Dendritic cell treated with granulocyte-macrophage colony-stimulating factor and Interleukin-4, amounts not matched to agents 40 ng/mL and 50 ng/mL, for 4 days (primary cell): ENCODE measurements around the gene TPRN.
"Not testable (repeated sequence)": the region's sequence is repeated elsewhere in the genome, so short reads cannot be mapped to it uniquely, and the experiment has no call there.

Source experiments
- H3K27ac Mint-ChIP-seq: one replicate; pipeline ENCODE4 v1.8.0; 2022; ENCODE audit warnings: mild to moderate bottlenecking, mixed read lengths
- H3K27me3 Mint-ChIP-seq: one replicate; pipeline ENCODE4 v1.8.0; 2022; ENCODE audit warnings: mild to moderate bottlenecking, mixed read lengths
- H3K36me3 Mint-ChIP-seq: one replicate; pipeline ENCODE4 v1.8.0; 2022; ENCODE audit warnings: low read depth, mixed read lengths
- H3K4me1 Mint-ChIP-seq: one replicate; pipeline ENCODE4 v1.8.0; 2022; ENCODE audit warnings: low read depth, mixed read lengths
- H3K4me3 Mint-ChIP-seq: one replicate; pipeline ENCODE4 v1.8.0; 2022; ENCODE audit warnings: mild to moderate bottlenecking, moderate library complexity, mixed read lengths
- H3K9me3 Mint-ChIP-seq: one replicate; pipeline ENCODE4 v1.8.0; 2022; ENCODE audit warnings: mixed read lengths
- intact Hi-C: fragments of 100-400 bp; cut with micrococcal nuclease; formaldehyde crosslinking; loops from one replicate; pipeline ENCODE4 v1.15.0; 2022

The TPRN gene

GRCh38 chr9:137240841-137241489, 40.4 kb upstream of the TPRN start, which contains the start of gene TUBB4B:
TSS of gene TUBB4B (plus strand) at chr9:137241287. CDS start at chr9:137241361, 74 bp downstream.
- Mint-ChIP-seq H3K27me3 (peaks cover 3% of the 10 kb centered on the region), H3K27ac (peak within 1 kb of the TSS; percentile 90), H3K36me3 (peaks cover 39% of the 10 kb centered on the region), H3K9me3 (no peaks in the 10 kb centered on the region), H3K4me1 (peaks cover 56% of the 10 kb centered on the region), H3K4me3 (peak within 1 kb of the TSS; percentile 86)
- intact Hi-C loops, result loop anchor here (1.0 kb wide), 1 partner anchor 14 kb away; the partner anchor contains the start of gene NELFB

GRCh38 chr9:137240318-137240840, 39.8 kb upstream of the TPRN start:
- Mint-ChIP-seq H3K9me3 (no peaks in the 10 kb centered on the region), H3K36me3 (peaks cover 39% of the 10 kb centered on the region), H3K4me3 (peak overlapping the region; percentile 78), H3K4me1 (peaks cover 57% of the 10 kb centered on the region), H3K27me3 (peaks cover 7% of the 10 kb centered on the region), H3K27ac (peak overlapping the region; percentile 90)
- intact Hi-C loops, result no loop called here

GRCh38 chr9:137239541-137240200, 39.1 kb upstream of the TPRN start:
- peaks cover 57% of the 10 kb centered on the region for H3K4me1 Mint-ChIP-seq
- peaks cover 14% of the 10 kb centered on the region for H3K27me3 Mint-ChIP-seq
- H3K27ac Mint-ChIP-seq, result peak overlapping the region; percentile 90
- peaks cover 39% of the 10 kb centered on the region for H3K36me3 Mint-ChIP-seq
- H3K9me3 Mint-ChIP-seq, intact Hi-C loops: not testable (repeated sequence)
- H3K4me3 Mint-ChIP-seq, result peak overlapping the region; percentile 78

DNA sequence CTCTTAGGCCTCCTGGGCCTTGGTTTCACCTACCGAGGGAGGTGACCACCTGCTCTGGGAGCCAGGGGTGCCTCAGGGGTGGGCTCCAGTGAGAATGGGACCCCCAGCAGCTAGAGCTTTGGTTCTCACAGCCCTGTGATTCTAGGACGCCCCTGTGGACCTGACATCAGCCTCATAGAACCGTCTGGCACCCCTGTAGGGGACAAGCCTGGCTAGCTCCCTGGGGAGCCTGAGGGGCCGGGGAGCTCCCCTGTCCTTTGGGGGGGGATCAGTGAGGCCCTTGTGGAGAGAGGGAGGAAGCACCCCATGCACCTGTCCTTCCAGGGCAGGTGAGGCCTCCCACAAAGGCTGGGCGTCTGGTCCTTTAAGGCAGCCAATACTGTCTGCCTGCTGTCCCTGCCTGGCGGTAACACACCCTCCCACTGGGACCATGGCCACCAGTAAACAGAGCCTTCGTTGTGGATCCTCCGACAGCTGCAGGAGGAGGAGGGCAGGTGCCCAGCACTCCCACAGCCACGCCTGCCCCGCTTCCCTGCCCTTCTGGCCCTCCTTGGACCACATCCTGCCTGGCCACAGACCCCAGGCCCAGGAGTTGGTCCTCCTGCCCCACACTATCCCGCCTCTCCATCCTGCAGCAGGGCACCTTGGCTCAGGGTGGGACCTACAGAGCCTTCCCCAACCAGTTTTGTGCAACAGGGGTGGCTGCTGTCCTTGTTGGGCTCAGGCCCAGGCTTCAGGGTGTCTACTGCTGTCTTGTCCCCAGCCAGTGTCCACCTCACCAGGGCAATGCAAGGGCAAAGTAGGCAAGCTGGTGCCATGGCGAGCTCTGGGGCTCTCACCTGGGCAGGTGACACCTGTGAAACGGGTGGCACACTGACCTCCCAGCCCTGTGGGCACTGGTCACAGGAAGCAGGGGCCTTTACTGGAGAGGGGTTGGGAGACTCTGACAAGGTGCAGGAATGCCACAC, 37.5 kb upstream of the TPRN start:
- Mint-ChIP-seq H3K4me1 (peaks cover 42% of the 10 kb centered on the region), H3K27me3 (peaks cover 20% of the 10 kb centered on the region), H3K4me3 (no peak overlapping the region), H3K27ac (no peak overlapping the region), H3K36me3 (peaks cover 27% of the 10 kb centered on the region), H3K9me3 (no peaks in the 10 kb centered on the region)
- intact Hi-C loops, result no loop called here

DNA sequence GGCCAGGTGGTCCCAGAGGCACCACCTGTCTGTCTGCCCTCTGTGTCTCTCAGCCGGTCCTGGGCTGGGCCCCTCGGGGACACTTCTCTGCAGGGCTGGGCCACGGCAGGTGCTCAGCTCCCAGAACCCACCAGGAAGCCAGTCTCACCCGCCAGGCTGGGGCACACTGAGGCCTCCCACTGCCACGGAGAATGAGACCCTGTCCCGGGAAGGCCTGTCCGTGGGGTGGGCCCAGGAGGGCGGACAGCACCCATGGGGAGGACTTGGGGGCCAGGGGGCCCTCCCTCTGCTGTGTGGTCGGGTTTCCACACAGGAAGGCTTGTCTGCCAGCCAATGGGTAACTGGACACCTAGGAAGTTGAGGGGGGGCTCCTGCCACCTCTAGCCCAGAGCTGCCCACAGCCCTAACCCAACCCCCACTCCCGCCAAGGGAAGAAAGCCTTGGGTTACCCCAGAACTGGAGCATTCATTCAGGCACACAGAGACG, 36.4 kb upstream of the TPRN start:
- peaks cover 28% of the 10 kb centered on the region for H3K27me3 Mint-ChIP-seq
- H3K4me1 Mint-ChIP-seq, result peaks cover 32% of the 10 kb centered on the region
- intact Hi-C loops, result no loop called here
- H3K27ac Mint-ChIP-seq, result no peak overlapping the region
- H3K36me3 Mint-ChIP-seq, result peaks cover 16% of the 10 kb centered on the region
- H3K4me3 Mint-ChIP-seq, result no peak overlapping the region
- no peaks in the 10 kb centered on the region for H3K9me3 Mint-ChIP-seq

- Mint-ChIP-seq H3K27me3 (peaks cover 31% of the 10 kb centered on the region), H3K4me1 (peaks cover 32% of the 10 kb centered on the region), H3K4me3 (no peak overlapping the region), H3K27ac (no peak overlapping the region), H3K9me3 (no peaks in the 10 kb centered on the region), H3K36me3 (peaks cover 12% of the 10 kb centered on the region)
- intact Hi-C loops, result no loop called here
These were observed 35.8 kb upstream of the TPRN start for GRCh38 chr9:137236238-137236935.

GRCh38 chr9:137235424-137236237, 35.1 kb upstream of the TPRN start:
- no peaks in the 10 kb centered on the region for H3K9me3 Mint-ChIP-seq
- H3K4me3 Mint-ChIP-seq, result no peak overlapping the region
- no peak overlapping the region for H3K27ac Mint-ChIP-seq
- peaks cover 32% of the 10 kb centered on the region for H3K4me1 Mint-ChIP-seq
- peaks cover 34% of the 10 kb centered on the region for H3K27me3 Mint-ChIP-seq
- intact Hi-C loops, result no loop called here
- peaks cover 6% of the 10 kb centered on the region for H3K36me3 Mint-ChIP-seq

- intact Hi-C loops, result no loop called here
- H3K4me3 Mint-ChIP-seq, result no peak overlapping the region
- peaks cover 32% of the 10 kb centered on the region for H3K4me1 Mint-ChIP-seq
- H3K9me3 Mint-ChIP-seq, result no peaks in the 10 kb centered on the region
- peaks cover 39% of the 10 kb centered on the region for H3K27me3 Mint-ChIP-seq
- H3K36me3 Mint-ChIP-seq, result peaks cover 6% of the 10 kb centered on the region
- no peak overlapping the region for H3K27ac Mint-ChIP-seq
These were observed 34.4 kb upstream of the TPRN start for GRCh38 chr9:137234758-137235423.

GRCh38 chr9:137234055-137234697, 33.6 kb upstream of the TPRN start:
- intact Hi-C loops, result no loop called here
- Mint-ChIP-seq H3K4me3 (no peak overlapping the region), H3K27me3 (peaks cover 46% of the 10 kb centered on the region), H3K9me3 (no peaks in the 10 kb centered on the region), H3K4me1 (peaks cover 30% of the 10 kb centered on the region), H3K36me3 (peaks cover 5% of the 10 kb centered on the region), H3K27ac (no peak overlapping the region)

DNA sequence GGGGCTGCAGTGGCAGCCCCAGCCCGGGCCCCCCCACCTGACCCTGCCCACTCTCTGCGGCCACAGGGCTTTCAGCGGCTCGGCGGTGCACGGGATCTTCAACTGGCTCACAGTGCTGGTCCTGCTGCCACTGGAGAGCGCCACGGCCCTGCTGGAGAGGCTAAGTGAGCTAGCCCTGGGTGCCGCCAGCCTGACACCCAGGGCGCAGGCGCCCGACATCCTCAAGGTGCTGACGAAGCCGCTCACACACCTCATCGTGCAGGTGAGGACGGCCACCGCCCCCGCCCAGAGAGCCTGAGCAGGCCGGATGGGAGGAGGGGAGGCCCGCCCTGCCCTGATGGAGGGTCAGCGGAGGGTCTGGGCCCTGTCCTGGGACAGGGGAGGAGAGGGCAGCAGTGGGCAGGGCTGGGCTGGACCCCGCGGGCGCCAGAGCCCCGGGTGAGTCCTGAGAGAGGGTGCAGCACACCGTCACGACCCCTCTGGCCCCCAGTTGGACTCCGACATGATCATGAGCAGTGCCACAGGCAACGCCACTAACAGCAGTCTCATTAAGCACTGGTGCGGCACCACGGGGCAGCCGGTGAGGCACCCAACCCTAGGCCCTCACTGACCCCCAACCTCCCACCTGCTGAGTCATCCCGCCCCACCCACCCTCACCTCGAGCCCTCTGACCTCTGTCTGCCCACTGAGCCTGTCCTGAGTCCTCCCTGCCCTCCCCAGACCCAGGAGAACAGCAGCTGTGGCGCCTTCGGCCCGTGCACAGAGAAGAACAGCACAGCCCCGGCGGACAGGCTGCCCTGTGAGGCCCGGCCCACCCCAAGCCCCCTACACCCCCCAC, 32.8 kb upstream of the TPRN start:
- no peak overlapping the region for H3K4me3 Mint-ChIP-seq
- peaks cover 54% of the 10 kb centered on the region for H3K27me3 Mint-ChIP-seq
- no peak overlapping the region for H3K27ac Mint-ChIP-seq
- H3K36me3 Mint-ChIP-seq, result no peaks in the 10 kb centered on the region
- no peaks in the 10 kb centered on the region for H3K9me3 Mint-ChIP-seq
- peaks cover 22% of the 10 kb centered on the region for H3K4me1 Mint-ChIP-seq
- intact Hi-C loops, result no loop called here

DNA sequence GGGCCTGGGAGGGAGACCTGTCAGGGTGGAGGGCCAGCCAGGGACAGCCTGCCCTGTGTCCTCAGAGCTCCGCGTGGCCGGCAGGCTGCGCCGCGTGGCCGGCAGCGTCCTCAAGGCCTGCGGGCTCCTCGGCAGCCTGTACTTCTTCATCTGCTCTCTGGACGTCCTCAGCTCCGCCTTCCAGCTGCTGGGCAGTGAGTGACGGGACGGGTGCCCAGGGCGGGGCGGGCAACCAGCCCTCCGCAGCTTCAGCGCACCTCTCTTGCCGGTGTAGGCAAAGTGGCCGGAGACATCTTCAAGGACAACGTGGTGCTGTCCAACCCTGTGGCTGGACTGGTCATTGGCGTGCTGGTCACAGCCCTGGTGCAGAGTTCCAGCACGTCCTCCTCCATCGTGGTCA, 32.0 kb upstream of the TPRN start:
- Mint-ChIP-seq H3K4me3 (no peak overlapping the region), H3K4me1 (peaks cover 18% of the 10 kb centered on the region), H3K9me3 (no peaks in the 10 kb centered on the region), H3K36me3 (no peaks in the 10 kb centered on the region), H3K27me3 (peaks cover 59% of the 10 kb centered on the region), H3K27ac (no peak overlapping the region)
- intact Hi-C loops, result no loop called here
